SK-MEL-5 (cell line): ENCODE measurements around the gene TMEM266. TPM values are rescaled to one million over a fixed set of nuclear protein-coding genes. Genes with fewer than 3 reads are reported as not detected.

Source experiments
- DNase-seq: peaks from one replicate; pipeline ENCODE4 v3.0.0-alpha.2; 2016; ENCODE audit warnings: low read depth, low spot score
- in situ Hi-C: cut with HindIII; loops from 2 replicates; pipeline ENCODE4 v1.10.0; 2016; ENCODE audit warnings: low sequenced_read_pairs, high pct_unique_total_duplicates, low pct_unique_long_range_greater_than_20kb
- total RNA-seq: library from RNA; depleted of rRNA; stranded (reverse); fragments of >200 nt; shearing (Covaris generic); gene quantifications from 2 replicates; pipeline ENCODE4 v1.2.3, GENCODE V29; 2014

TMEM266 gene
- total RNA-seq, 1 experiment from 2014 or later = 1.9 TPM

- no peak for DNase-seq
- in situ Hi-C loops = no loop called here
Observed at GRCh38 chr15:76190070-76190564, 130.3 kb downstream of the TMEM266 start.

GRCh38 chr15:76190751-76191538, 131.2 kb downstream of the TMEM266 start:
- in situ Hi-C loops = no loop called here
- peak; percentile 73 for DNase-seq

- DNase-seq = no peak
- in situ Hi-C loops = no loop called here
Observed at GRCh38 chr15:76191539-76192244, 131.9 kb downstream of the TMEM266 start.

- in situ Hi-C loops = no loop called here
- DNase-seq = no peak
Observed at GRCh38 chr15:76192715-76193114, 132.9 kb downstream of the TMEM266 start.

GRCh38 chr15:76193934-76194333, 134.1 kb downstream of the TMEM266 start:
- in situ Hi-C loops = no loop called here

GRCh38 chr15:76195506-76196268, 135.9 kb downstream of the TMEM266 start:
- in situ Hi-C loops = no loop called here
- no peak for DNase-seq

More at GRCh38 chr15:76193934-76194333, 134.1 kb downstream of the TMEM266 start:
- DNase-seq = no peak

- peak; percentile 26 for DNase-seq
- in situ Hi-C loops = no loop called here
Observed at GRCh38 chr15:76196269-76197231, 136.8 kb downstream of the TMEM266 start.

GRCh38 chr15:76197703-76198455, 138.1 kb downstream of the TMEM266 start:
- no peak for DNase-seq
- in situ Hi-C loops = no loop called here

GRCh38 chr15:76198456-76199105, 138.8 kb downstream of the TMEM266 start:
- no peak for DNase-seq
- in situ Hi-C loops = no loop called here

- in situ Hi-C loops = no loop called here
- no peak for DNase-seq
Observed at GRCh38 chr15:76199106-76200082, 139.6 kb downstream of the TMEM266 start.

GRCh38 chr15:76200083-76200465, 140.3 kb downstream of the TMEM266 start:
- no peak for DNase-seq
- in situ Hi-C loops = no loop called here

GRCh38 chr15:76200641-76201105, 140.9 kb downstream of the TMEM266 start:
- no peak for DNase-seq
- in situ Hi-C loops = no loop called here

- in situ Hi-C loops = no loop called here
- no peak for DNase-seq
Observed at GRCh38 chr15:76201536-76202255, 141.9 kb downstream of the TMEM266 start.

GRCh38 chr15:76203346-76204108, 143.7 kb downstream of the TMEM266 start:
- no peak for DNase-seq

More at GRCh38 chr15:76203346-76204108, 143.7 kb downstream of the TMEM266 start:
- in situ Hi-C loops = no loop called here
